Muscle of back (tissue), 11 donors: ENCODE data around the gene TMEM131L. TPM values are rescaled to one million over a fixed set of nuclear protein-coding genes. Genes with fewer than 3 reads are reported as not detected.
"Not testable (repeated sequence)": the region's sequence is repeated elsewhere in the genome, so short reads cannot be mapped to it uniquely, and the experiment has no call there.

Experiments used
- DNase-seq, 3 donors: peaks; one replicate each; pipeline versions ENCODE4 v3.0.0 to v3.0.0-alpha.2; 2013
- polyA plus RNA-seq, 10 donors: library from polyadenylated mRNA; unstranded; fragments of 120-200 nt; gene quantifications; one replicate each; pipeline ENCODE4 v1.2.1, GENCODE V29; 2013; ENCODE audit not compliant: insufficient read length in 10 of 10

The TMEM131L gene
- polyA plus RNA-seq, 10 donors = 31.5 to 66.6 (median 49.6) TPM

- DNase-seq = peak; percentile 86 to 92 (median 87)
These were observed 108.0 kb downstream of the TMEM131L start for GRCh38 chr4:153573881-153574802.

GRCh38 chr4:153576443-153576774, 110.2 kb downstream of the TMEM131L start:
- no peak for DNase-seq

GRCh38 chr4:153577053-153577452, 110.9 kb downstream of the TMEM131L start:
- no peak for DNase-seq

GRCh38 chr4:153579410-153579809, 113.2 kb downstream of the TMEM131L start:
- no peak for DNase-seq

- no peak for DNase-seq
These were observed 113.7 kb downstream of the TMEM131L start for GRCh38 chr4:153579872-153580271.

- no peak for DNase-seq
These were observed 117.0 kb downstream of the TMEM131L start for GRCh38 chr4:153582954-153583702.

- DNase-seq = peak in 1 of 3 donors; percentile 57
These were observed 118.9 kb downstream of the TMEM131L start for GRCh38 chr4:153585026-153585425.

- DNase-seq = no peak
These were observed 123.8 kb downstream of the TMEM131L start for GRCh38 chr4:153589703-153590595.

GRCh38 chr4:153591441-153591840, 125.3 kb downstream of the TMEM131L start:
- DNase-seq = no peak

GRCh38 chr4:153592064-153592463, 125.9 kb downstream of the TMEM131L start:
- DNase-seq = peak in 1 of 3 donors; percentile 55

GRCh38 chr4:153593161-153593560, 127.0 kb downstream of the TMEM131L start:
- DNase-seq = no peak

GRCh38 chr4:153594210-153594609, 128.1 kb downstream of the TMEM131L start:
- no peak for DNase-seq

- DNase-seq = no peak
These were observed 129.9 kb downstream of the TMEM131L start for GRCh38 chr4:153595894-153596601.

- no peak for DNase-seq
These were observed 136.6 kb downstream of the TMEM131L start for GRCh38 chr4:153602758-153603157.

- no peak for DNase-seq
These were observed 137.1 kb downstream of the TMEM131L start for GRCh38 chr4:153603258-153603657.

GRCh38 chr4:153603835-153604234, 137.7 kb downstream of the TMEM131L start:
- DNase-seq = no peak

GRCh38 chr4:153609070-153609469, 142.9 kb downstream of the TMEM131L start:
- not testable (repeated sequence) for DNase-seq

GRCh38 chr4:153610623-153611376, 144.6 kb downstream of the TMEM131L start:
- no peak for DNase-seq

GRCh38 chr4:153611679-153612078, 145.5 kb downstream of the TMEM131L start:
- no peak for DNase-seq

- DNase-seq = no peak
These were observed 146.7 kb downstream of the TMEM131L start for GRCh38 chr4:153612878-153613277.
